A549 (cell line): ENCODE results near the gene LAMC3.

ENCODE experiments used
- HDAC2 ChIP-seq: fragments of 200-600 bp; sonication (generic); IDR thresholded peaks from 2 replicates; pipeline ENCODE4 v1.6.1; 2016
- MAZ ChIP-seq: fragments of 150-350 bp; IDR thresholded peaks from 2 replicates; pipeline ENCODE4 v1.6.1; 2014; ENCODE audit warnings: antibody characterized with exemption, low read depth, low read length, borderline replicate concordance
- POLR2A ChIP-seq: IDR thresholded peaks from 2 replicates; pipeline ENCODE4 v1.6.1; 2012; ENCODE audit warnings: mild to moderate bottlenecking, low read length
- SREBF2 ChIP-seq: fragments of 450-650 bp; IDR thresholded peaks from 2 replicates; pipeline ENCODE4 v1.6.1; 2014; ENCODE audit warnings: mild to moderate bottlenecking, moderate library complexity
- TP53 ChIP-seq: fragments of 250-450 bp; sonication (Bioruptor Pico); IDR thresholded peaks from 2 replicates; pipeline ENCODE4 v1.5.0; 2021; ENCODE audit warnings: mild to moderate bottlenecking, moderate library complexity
- ZNF302 ChIP-seq: fragments of 250-450 bp; sonication (Bioruptor Pico); IDR thresholded peaks from 2 replicates; pipeline ENCODE4 v1.9.0; 2021; ENCODE audit warnings: inconsistent platforms, mild to moderate bottlenecking, moderate library complexity
- TF ChIP-seq, protein P1 (sequence below): fragments of 250-450 bp; sonication (Bioruptor Pico); IDR thresholded peaks from 2 replicates; pipeline ENCODE4 v1.5.0; 2021; ENCODE audit warnings: mild to moderate bottlenecking, moderate library complexity, borderline replicate concordance
- TF ChIP-seq, protein P2 (sequence below): IDR thresholded peaks from 2 replicates; pipeline ENCODE4 v1.6.1; 2012; ENCODE audit warnings: low read depth, borderline replicate concordance
- TF ChIP-seq, protein P3 (sequence below): fragments of >200 bp; sonication (Bioruptor Twin); formaldehyde crosslinking; IDR thresholded peaks from 3 replicates; pipeline ENCODE4 v1.5.1; 2016
- TF ChIP-seq, protein P4 (sequence below): fragments of 200-600 bp; sonication (generic); IDR thresholded peaks from 2 replicates; pipeline ENCODE4 v1.6.1; 2016; ENCODE audit warnings: antibody characterized with exemption, mild to moderate bottlenecking, moderate library complexity
- TF ChIP-seq, protein P5 (sequence below): IDR thresholded peaks from 2 replicates; pipeline ENCODE4 v1.6.1; 2012

DNA sequence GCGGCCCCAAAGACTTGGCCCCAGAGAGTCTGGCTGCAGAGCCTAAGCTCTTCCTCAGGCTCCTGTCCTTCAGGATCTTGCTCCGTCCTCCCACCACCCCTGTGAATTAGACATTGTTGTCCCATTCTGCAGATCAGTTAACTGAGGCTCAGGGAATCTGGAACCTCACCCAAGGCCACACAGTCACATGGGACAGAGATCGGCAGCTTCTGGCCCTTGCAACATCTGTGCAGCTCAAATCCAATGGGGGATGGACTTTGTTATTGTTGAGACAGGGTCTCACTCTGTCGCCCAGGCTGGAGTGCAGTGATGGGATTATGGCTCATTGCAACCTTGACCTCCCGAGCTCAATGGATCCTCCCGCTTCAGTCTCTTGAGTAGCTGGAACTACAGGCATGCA lies 23.9 kb upstream of the LAMC3 start:
- TF ChIP-seq TP53 (CRISPR knock-in tag) (no peak), POLR2A (no peak), SREBF2 (no peak), HDAC2 (no peak), ZNF302 (no peak), MAZ (no peak)
- TF ChIP-seq, protein P1, sequence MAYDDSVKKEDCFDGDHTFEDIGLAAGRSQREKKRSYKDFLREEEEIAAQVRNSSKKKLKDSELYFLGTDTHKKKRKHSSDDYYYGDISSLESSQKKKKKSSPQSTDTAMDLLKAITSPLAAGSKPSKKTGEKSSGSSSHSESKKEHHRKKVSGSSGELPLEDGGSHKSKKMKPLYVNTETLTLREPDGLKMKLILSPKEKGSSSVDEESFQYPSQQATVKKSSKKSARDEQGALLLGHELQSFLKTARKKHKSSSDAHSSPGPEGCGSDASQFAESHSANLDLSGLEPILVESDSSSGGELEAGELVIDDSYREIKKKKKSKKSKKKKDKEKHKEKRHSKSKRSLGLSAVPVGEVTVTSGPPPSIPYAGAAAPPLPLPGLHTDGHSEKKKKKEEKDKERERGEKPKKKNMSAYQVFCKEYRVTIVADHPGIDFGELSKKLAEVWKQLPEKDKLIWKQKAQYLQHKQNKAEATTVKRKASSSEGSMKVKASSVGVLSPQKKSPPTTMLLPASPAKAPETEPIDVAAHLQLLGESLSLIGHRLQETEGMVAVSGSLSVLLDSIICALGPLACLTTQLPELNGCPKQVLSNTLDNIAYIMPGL (CRISPR knock-in tag), result no peak
- TF ChIP-seq, protein P2, sequence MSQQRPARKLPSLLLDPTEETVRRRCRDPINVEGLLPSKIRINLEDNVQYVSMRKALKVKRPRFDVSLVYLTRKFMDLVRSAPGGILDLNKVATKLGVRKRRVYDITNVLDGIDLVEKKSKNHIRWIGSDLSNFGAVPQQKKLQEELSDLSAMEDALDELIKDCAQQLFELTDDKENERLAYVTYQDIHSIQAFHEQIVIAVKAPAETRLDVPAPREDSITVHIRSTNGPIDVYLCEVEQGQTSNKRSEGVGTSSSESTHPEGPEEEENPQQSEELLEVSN, result no peak
- TF ChIP-seq, protein P3, sequence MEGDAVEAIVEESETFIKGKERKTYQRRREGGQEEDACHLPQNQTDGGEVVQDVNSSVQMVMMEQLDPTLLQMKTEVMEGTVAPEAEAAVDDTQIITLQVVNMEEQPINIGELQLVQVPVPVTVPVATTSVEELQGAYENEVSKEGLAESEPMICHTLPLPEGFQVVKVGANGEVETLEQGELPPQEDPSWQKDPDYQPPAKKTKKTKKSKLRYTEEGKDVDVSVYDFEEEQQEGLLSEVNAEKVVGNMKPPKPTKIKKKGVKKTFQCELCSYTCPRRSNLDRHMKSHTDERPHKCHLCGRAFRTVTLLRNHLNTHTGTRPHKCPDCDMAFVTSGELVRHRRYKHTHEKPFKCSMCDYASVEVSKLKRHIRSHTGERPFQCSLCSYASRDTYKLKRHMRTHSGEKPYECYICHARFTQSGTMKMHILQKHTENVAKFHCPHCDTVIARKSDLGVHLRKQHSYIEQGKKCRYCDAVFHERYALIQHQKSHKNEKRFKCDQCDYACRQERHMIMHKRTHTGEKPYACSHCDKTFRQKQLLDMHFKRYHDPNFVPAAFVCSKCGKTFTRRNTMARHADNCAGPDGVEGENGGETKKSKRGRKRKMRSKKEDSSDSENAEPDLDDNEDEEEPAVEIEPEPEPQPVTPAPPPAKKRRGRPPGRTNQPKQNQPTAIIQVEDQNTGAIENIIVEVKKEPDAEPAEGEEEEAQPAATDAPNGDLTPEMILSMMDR, result no peak
- TF ChIP-seq, protein P4, sequence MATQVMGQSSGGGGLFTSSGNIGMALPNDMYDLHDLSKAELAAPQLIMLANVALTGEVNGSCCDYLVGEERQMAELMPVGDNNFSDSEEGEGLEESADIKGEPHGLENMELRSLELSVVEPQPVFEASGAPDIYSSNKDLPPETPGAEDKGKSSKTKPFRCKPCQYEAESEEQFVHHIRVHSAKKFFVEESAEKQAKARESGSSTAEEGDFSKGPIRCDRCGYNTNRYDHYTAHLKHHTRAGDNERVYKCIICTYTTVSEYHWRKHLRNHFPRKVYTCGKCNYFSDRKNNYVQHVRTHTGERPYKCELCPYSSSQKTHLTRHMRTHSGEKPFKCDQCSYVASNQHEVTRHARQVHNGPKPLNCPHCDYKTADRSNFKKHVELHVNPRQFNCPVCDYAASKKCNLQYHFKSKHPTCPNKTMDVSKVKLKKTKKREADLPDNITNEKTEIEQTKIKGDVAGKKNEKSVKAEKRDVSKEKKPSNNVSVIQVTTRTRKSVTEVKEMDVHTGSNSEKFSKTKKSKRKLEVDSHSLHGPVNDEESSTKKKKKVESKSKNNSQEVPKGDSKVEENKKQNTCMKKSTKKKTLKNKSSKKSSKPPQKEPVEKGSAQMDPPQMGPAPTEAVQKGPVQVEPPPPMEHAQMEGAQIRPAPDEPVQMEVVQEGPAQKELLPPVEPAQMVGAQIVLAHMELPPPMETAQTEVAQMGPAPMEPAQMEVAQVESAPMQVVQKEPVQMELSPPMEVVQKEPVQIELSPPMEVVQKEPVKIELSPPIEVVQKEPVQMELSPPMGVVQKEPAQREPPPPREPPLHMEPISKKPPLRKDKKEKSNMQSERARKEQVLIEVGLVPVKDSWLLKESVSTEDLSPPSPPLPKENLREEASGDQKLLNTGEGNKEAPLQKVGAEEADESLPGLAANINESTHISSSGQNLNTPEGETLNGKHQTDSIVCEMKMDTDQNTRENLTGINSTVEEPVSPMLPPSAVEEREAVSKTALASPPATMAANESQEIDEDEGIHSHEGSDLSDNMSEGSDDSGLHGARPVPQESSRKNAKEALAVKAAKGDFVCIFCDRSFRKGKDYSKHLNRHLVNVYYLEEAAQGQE, result no peak
- TF ChIP-seq, protein P5, sequence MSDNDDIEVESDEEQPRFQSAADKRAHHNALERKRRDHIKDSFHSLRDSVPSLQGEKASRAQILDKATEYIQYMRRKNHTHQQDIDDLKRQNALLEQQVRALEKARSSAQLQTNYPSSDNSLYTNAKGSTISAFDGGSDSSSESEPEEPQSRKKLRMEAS, result no peak
